GM19438 (cell line): ENCODE results near the gene HLA-DQA1.
A peak's percentile ranks its signal among the peaks of the same experiment; 100 is the strongest.
"Not testable (repeated sequence)": the region's sequence is repeated elsewhere in the genome, so short reads cannot be mapped to it uniquely, and the experiment has no call there.

Experiments used
- ATAC-seq: cut with Tn5 transposase; IDR thresholded peaks from one replicate; pipeline ENCODE4 v1.9.1; 2021; ENCODE audit warnings: low read depth; ENCODE audit not compliant: unreplicated experiment

The HLA-DQA1 gene

DNA sequence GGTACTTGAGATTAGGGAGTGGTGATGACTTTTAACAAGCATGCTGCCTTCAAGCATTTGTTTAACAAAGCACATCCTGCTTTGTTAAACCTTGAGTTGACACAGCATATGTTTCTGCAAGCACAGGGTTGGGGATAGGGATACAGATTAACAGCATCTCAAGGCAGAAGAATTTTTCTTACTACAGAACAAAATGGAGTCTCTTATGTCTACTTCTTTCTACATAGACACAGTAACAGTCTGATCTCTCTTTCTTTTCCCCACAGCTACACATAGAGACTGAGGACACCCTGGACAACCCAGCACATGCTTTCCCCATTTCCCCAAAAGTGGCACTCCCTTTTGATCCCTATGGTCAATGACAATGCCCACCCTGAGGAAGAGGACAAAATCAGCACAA is 20.6 kb downstream of the HLA-DQA1 start:
- not testable (repeated sequence) for ATAC-seq

DNA sequence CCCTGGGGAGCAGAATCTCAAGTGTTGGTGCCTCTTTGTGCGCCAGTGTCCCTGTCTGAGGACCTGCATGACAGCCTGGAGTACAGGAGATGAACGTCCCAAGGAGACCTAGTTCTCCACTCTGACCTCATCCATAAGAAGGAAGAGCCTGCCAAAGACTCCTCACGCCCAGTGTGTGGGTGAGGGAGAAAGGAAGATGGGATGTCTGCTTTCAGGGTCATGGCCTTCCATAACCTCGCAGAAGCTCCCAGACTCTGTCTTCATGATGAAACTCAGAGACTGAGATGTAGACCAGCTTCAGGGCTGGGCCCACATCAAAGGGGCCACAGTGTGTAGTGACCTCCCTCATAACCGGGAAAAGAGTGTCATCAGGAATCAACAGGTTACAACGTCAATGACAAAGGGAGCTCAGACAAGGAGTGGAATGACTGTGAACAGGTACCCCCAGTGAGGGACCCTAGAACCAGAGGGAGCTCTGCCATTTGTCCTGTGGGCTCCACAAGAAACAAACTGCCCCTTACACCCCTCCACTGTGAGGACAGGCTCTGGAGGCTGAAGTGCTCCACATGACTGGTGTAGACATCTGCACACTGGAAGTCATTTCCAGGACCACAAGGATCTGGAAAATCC is 21.2 kb downstream of the HLA-DQA1 start:
- no peak for ATAC-seq

DNA sequence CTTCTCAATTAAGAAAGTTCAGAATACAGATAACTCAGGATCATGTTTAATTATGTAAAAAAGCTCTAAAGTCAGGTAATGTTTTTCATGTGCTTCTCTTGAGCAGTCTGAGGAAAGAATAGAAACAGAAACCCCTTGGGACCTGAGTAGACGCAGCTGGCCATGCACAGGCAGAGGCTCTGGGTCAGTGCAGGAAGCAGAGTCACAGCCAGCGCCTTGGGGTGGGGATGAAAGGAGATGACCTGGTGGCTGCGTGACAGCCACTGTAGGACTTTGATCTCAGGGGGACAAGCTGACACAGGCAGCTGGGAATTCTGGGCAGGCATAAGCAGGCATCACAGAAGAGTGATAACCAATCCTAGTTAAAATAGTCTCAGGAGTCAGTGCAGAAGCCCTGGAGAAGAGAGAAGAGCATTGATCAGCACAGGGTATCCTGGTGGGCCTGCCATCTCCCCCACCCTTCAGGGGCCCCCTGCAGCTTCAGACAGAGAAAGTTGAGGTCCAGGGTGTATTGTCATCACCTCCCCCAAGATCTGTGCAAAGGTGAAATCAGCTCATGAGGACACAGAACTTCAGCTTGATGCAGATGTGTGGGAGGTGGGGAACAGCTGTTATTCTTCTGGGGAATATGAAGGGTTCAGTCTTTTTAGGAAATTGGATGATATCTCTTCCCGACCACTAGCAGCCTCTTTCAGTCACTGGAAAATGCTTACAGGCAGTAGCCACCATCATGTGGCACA is 22.8 kb downstream of the HLA-DQA1 start:
- ATAC-seq, result no peak

DNA sequence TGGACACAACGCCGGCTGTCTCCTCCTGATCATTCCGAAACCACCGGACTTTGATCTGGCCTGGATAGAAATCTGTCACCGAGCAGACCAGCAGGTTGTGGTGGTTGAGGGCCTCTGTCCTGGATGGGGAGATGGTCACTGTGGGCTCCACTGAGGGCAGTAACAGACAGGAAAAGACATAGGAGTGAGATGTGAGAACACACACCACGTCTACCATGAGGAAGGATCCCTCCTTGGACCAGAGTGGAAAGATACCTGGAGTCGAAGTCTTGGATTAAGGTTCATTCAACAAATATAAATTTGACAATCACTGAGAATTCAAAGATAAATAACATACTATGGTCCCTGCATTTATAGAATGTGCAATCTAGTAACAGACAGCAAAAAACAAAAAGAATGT is 24.9 kb downstream of the HLA-DQA1 start:
- ATAC-seq, result no peak

DNA sequence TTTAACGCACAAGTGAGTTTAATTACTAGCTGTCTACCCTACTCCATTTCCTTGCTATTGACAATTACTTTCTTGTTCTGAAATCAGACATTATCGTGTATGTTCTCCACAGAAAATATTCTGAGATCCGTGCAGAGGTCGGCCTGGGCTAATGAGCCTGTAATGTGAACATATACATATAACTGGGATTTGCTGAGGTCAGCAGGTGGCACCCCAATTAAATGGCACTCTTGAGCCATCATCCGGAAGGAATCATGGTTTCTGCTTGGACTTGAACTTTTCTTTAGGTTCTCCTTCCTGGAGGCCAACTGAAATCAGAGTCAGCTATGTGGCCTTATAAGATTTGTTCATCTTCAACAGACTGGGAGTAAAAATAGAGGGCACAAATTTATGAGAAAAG is 25.6 kb downstream of the HLA-DQA1 start:
- no peak for ATAC-seq

DNA sequence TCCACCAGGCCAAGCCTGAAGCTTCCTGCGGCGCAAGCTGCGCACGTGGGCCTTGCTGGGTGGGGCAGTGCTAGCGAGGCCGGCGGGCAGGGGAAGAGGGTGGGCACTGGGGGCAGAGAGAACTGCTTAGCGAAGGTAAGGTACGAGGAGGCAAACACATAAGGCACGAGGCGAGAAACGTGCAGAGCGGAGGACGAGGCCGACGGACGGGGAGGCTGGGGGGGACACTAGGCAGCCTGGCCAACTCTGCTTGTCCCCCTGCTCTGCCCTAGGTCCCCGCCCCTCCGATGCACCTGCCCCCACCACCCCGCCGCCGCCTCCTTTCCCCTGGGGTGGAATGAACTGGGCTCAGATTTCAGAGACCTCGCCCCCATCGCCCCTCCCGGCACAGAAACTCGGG is 27.1 kb downstream of the HLA-DQA1 start:
- no peak for ATAC-seq

DNA sequence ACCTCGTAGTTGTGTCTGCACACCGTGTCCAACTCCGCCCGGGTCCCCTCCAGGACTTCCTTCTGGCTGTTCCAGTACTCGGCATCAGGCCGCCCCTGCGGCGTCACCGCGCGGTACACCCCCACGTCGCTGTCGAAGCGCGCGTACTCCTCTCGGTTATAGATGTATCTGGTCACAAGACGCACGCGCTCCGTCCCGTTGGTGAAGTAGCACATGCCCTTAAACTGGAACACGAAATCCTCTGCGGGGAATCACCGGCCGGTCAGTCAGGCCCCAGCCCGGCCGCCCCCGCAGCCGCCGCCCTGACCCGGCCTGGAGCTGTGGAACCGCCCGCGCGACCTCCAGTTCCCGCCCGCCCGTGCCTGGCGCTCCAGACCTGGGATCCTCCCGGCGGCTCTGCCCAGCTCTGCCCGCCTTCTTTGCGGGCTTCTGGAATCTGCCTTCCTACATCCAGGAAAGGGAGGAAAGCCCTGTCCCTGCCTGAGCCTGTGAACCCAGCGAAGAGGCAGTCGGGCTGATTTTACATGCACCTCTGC is 27.7 kb downstream of the HLA-DQA1 start:
- ATAC-seq, result no peak

DNA sequence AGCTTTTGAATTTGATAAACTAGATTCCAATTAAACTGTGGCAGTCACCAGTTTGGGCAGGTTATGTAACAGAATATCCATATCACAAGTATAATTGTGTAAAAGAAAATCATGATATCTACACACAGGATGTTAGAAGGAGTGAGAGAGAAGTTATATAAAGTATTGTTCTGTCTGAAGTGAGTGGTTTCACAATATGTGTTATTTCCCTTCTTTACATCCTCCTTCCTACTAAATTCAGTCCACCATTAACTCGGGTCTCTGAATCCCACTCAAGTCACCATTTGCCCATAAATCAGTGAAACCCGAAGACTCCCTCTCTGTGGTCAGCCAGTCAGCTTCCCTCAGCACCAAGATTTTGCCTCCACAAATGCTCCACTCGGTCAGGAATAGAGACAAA is 28.5 kb downstream of the HLA-DQA1 start:
- ATAC-seq, result no peak

DNA sequence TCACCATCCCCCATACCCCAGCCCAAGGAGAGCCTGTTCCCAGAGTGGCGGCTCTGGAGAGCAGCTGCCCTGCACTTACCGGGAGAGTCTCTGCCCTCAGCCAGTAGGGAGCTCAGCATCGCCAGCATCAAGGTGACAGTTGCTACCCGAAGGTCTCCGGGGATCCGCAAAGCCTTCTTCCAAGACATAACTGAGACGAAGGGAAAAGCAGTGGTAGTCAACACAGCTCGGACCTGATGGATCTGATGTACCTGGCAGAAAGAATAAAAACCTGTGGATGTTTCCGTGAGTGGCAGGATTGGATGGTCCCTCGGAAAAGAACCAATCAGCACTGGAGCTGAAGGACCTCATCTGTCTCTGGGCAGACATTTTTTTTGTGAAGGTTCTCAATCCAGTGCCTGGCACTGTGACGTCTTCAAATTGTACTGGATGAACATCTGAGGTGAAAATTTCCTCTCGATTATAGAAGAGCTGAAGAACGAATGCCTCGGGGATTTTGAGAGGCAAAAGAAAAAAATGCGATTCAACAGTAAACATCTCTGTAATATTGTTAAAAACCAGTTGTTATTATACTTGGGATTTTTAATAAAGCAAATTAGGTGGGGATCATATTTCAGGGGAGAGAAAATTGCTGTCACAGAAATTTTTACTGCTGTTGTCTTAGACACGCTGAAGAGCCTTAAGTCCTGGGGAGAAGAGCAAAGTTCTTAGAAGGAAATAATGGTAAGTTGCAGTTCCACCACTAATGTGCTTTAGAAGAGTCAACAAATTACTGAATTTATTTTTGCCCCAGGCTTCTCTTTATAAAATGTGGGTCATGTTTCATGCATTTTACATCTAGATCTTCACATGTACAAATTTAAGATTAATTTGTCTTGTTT is 29.5 kb downstream of the HLA-DQA1 start, which contains the start of gene HLA-DQB1:
HLA-DQB1 (minus strand) TSS at position 238 of the 881 bp plus-strand sequence; CDS start at position 188, 50 bp downstream.
- peak; percentile 50 for ATAC-seq

DNA sequence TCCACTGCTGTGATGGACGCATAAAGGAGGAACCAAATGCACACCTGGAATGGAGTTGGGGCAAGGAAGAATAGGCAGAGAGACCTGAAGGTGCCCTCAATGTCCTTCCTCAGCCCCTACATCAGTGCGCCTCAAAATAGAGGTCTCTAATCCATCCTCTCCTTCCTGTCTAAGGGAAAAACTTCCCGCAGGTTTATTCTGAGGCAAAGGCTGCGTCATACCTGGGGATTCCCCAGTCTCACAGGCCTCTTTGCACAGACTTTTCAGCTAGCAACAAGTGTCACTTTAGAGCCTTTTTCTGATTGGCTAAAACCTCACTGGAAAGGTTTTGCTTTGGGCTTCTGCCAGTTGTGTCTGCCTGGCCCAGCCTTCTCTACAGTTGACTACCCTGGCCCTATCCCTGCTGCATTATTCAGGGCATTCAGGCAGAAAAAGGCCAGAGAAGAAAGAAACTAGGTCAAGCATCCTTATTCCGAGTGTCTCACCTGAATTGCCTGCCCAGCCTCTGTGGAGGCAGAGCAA is 31.1 kb downstream of the HLA-DQA1 start:
- ATAC-seq, result no peak

DNA sequence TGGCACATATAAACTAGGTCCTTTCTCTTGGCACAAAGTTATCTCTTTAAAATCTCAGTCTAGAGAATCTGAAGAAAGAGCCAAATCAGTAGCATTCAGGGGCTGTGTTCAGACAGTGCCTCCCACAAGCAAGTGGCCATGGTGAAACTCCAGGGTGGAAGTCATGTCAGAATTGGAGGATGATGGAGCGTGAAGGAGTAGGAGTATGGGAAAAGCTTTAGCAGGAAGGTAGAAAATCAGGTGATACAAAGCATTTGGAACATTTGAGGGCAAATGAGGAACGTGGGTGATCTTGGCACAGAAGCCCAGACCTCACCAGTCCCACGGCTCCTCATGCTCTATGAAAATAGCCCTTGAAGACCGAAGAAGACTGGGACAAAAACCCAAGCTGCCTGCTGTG is 32.0 kb downstream of the HLA-DQA1 start:
- no peak for ATAC-seq

DNA sequence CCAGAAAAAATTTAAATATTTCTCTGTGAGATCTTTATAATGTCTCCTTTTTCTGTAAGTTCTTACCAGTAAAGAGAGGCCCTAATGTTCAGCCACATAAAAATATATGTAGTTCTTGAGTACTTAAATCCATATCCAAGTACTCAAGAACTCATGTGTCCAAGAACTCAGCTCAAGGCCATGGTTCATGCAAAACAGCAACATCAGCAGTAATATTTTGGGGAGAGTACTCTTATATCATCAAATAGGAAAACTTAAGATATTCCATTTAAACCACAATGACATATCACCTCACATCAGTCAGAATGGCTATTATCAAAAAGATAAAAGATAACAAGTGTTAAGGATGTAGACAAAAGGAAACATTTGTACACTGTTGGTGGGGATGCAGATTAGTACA is 32.7 kb downstream of the HLA-DQA1 start:
- no peak for ATAC-seq

DNA sequence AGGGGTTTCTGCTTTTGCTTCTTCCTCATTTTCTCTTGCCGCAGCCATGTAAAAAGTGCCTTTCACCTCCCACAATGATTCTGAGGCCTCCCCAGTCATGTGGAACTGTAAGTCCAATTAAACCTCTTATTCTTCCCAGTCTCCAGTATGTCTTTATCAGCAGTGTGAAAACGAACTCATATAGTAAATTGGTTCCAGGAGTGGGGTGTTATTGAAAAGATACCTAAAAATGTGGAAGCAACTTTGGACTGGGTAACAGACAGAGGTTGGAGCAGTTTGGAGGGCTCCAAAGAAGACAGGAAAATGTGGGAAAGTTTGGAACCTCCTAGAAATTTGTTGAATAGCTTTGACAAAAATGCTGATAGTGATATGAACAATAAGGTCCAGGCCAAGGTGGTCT is 34.7 kb downstream of the HLA-DQA1 start:
- not testable (repeated sequence) for ATAC-seq

DNA sequence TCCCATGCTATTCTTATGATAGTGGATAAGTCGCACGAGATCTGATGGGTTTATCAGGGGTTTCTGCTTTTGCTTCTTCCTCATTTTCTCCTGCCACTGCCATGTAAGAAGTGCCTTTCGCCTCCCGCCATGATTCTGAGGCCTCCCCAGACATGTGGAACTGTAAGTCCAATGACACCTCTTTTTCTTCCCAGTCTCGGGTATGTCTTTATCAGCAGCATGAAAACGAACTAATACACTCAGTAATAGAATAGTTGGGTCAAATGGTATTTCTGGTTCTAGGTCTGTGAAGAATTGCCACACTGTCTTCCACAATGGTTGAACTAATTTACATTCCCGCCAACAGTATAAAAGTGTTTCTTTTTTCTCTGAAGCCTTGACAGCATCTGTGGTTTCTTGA is 36.9 kb downstream of the HLA-DQA1 start:
- ATAC-seq, result not testable (repeated sequence)

DNA sequence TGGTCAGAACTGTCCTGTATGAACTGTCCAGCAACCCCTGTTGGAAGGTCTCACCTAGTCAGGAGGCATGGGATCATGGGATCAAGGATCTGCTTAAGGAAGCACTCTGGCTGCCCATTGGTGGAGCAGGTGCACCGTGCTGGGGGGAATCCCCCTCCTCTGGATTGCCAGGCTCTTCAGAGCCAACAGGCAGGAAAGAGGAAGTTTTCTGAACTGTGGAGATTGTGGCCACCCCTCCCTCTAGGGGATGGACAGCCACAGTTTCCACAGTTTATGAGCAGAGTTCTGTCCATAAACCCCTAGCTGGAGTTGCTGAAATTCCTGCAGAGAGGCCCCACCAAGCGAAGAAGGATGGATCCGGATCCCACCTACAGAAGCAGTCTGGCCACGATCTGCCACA is 42.3 kb downstream of the HLA-DQA1 start:
- no peak for ATAC-seq

DNA sequence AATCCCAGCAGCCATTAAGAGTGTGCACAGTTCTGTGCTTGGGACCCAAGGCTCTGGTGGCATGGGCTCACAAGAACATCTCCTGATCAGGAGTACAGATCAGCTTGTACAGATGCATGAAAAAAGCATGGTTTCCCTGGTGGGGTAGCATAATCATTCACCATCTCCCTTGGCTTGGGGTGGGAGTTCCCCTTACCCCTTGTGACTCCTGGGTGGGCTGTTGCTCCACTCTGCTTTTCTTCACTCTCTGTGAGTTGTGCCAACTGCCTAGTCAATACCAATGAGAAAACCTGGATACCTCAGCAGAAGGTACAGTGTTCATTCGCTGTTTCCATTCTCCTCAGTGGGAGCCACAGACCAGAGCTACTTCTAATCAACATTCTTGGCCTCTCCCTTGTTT is 42.8 kb downstream of the HLA-DQA1 start:
- ATAC-seq, result no peak

DNA sequence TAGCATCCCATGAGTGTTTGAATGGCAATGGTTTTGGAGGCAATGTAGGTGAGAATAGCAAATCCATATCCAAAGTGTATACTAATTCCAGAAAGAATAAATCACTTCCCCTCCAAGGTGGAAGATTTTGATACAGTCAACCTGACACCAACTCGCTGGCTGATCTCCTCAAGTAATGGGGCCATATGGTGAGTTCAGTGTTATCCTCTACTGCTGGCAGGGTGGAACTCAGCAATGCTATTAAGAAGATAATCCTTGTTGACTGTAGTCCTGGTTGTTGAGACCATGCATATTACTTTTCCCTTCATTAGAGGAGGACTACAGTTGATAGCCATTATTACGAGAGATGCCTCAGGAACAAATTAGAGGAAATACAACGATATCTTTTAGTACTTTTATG is 47.0 kb downstream of the HLA-DQA1 start:
- no peak for ATAC-seq

DNA sequence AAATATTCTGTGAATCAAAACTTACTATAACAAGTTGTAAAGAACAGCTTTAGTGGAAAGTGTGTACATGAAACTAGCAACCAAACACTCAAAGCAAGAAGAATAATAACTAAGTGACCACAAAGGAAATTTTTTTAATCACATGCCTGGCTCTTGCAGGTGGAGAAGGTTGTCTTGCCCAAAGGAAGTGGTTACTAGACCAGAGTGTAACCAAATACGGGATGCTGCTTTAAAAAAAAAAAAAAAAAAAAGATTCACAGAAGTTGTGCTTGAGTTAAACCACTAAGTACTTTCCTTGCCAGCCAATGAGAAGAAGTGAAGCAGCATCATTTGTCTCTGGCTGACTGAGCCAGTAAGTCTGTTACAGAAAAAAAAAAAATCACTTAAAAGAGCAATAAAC is 48.4 kb downstream of the HLA-DQA1 start:
- ATAC-seq, result peak; percentile 64

DNA sequence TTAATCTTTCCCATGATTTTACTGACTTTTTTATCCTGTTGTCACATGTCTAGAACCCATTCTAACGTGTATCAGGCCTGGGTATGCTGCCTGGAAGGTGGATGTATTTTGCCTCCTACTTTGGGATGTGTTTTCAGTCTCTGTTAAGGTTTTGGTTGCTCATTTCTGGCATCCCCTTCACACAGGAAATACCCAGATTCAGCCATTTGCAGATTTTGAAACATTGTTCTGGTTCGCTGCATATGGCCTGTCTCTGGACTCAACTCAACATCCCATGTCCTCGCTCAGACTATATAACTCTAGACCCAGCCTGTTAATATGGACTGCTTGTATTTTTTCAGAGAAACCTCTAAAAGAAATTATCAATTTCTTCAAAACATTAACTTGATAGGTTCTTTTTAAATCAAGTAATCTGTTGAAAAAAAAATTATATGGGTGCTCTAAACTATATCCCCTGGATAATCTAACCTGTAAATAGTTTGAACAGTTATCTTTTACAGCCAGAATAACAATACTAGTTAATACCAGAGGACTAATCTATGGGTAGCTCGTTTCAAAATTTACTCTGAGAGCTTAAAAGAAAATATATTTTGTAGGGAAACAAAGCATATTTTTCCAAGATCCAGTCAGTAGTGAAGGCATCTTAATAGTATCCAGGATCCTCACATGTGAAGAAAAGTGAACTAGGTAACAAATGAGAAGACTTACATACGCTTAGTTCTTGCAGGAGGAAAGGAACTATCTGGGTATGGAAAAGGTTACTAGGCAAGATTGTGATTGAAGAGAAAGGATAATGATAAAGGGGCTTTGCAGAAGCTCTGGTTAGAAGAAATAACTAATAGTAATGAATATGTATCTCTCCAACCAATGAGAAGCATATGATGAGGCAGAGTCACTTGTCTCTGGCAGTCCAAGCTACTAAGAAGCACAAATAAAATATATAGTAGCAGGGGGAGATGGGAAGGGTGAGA is 52.6 kb downstream of the HLA-DQA1 start:
- ATAC-seq, result no peak

DNA sequence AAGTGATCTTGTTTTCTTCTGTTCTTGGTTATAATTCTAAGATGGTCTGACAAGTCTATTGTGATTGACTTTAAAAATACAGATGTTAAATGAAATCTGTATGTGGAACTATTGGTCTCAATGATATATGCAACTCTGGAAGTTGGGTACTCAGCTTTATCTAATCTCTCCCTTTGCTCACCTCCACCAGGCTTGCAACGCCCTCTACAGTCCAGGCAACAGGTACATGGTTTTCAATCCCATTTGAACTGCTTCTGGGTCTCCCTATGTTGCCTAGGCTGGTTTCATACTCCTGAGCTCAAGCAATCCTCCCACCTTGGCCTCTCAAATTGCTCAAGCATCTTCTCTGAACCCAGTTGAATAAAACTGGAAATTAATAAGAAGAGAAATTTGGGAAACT is 54.8 kb downstream of the HLA-DQA1 start:
- no peak for ATAC-seq
